GM19467 (cell line): ENCODE results near the gene PLA2G6.

Source experiments
- ATAC-seq: cut with Tn5 transposase; IDR thresholded peaks from one replicate; pipeline ENCODE4 v1.9.1; 2021; ENCODE audit warnings: mild to moderate bottlenecking, moderate library complexity; ENCODE audit not compliant: unreplicated experiment

The PLA2G6 gene

GRCh38 chr22:38214302-38215056 lies 32.8 kb upstream of the PLA2G6 start:
- no peak for ATAC-seq

GRCh38 chr22:38213990-38214301 lies 32.3 kb upstream of the PLA2G6 start:
- ATAC-seq, result no peak

- no peak for ATAC-seq
Observed at GRCh38 chr22:38213319-38213989, 31.8 kb upstream of the PLA2G6 start.

- ATAC-seq, result no peak
Observed at GRCh38 chr22:38212442-38212841, 30.8 kb upstream of the PLA2G6 start.

GRCh38 chr22:38211556-38211955 lies 29.9 kb upstream of the PLA2G6 start:
- no peak for ATAC-seq

GRCh38 chr22:38208551-38208968 lies 26.9 kb upstream of the PLA2G6 start:
- ATAC-seq, result no peak

- no peak for ATAC-seq
Observed at GRCh38 chr22:38207898-38208432, 26.3 kb upstream of the PLA2G6 start.

- ATAC-seq, result no peak
Observed at GRCh38 chr22:38205261-38206128, 23.9 kb upstream of the PLA2G6 start.

- ATAC-seq, result no peak
Observed at GRCh38 chr22:38204784-38205183, 23.2 kb upstream of the PLA2G6 start.

GRCh38 chr22:38203855-38204514 lies 22.4 kb upstream of the PLA2G6 start:
- ATAC-seq, result no peak

- ATAC-seq, result no peak
Observed at GRCh38 chr22:38203090-38203810, 21.6 kb upstream of the PLA2G6 start.

- ATAC-seq, result no peak
Observed at GRCh38 chr22:38202437-38203089, 20.9 kb upstream of the PLA2G6 start.

- ATAC-seq, result no peak
Observed at GRCh38 chr22:38201711-38202436, 20.2 kb upstream of the PLA2G6 start, which contains the start of gene MAFF. MAFF (plus strand) TSS chr22:38201994; CDS start chr22:38213854, 11,860 bp downstream.

- ATAC-seq, result no peak
Observed at GRCh38 chr22:38201371-38201710, 19.7 kb upstream of the PLA2G6 start.

GRCh38 chr22:38199826-38200559 lies 18.4 kb upstream of the PLA2G6 start:
- ATAC-seq, result no peak

GRCh38 chr22:38196791-38197419 lies 15.3 kb upstream of the PLA2G6 start:
- ATAC-seq, result no peak

GRCh38 chr22:38193580-38193979 lies 11.9 kb upstream of the PLA2G6 start:
- no peak for ATAC-seq

- ATAC-seq, result no peak
Observed at GRCh38 chr22:38192475-38192863, 10.8 kb upstream of the PLA2G6 start.
